IgD-negative memory B cell (primary cell): Measurements from ENCODE around the gene LCN2. TPM values are rescaled to one million over a fixed set of nuclear protein-coding genes. Genes with fewer than 3 reads are reported as not detected.
"Not testable (repeated sequence)": the region's sequence is repeated elsewhere in the genome, so short reads cannot be mapped to it uniquely, and the experiment has no call there.

ENCODE experiments used
- H3K27ac Mint-ChIP-seq, 3 donors: one replicate each; pipeline ENCODE4 v1.8.0; 2020 to 2022; ENCODE audit warnings: mild to moderate bottlenecking in 3 of 3, mixed read lengths in 3 of 3, moderate library complexity in 1 of 3
- H3K27me3 Mint-ChIP-seq: one replicate; pipeline ENCODE4 v1.8.0; 2021; ENCODE audit warnings: mixed read lengths
- H3K36me3 Mint-ChIP-seq: one replicate; pipeline ENCODE4 v1.8.0; 2020; ENCODE audit warnings: mild to moderate bottlenecking, mixed read lengths
- H3K4me1 Mint-ChIP-seq, 3 donors: one replicate each; pipeline ENCODE4 v1.8.0; 2020 to 2022; ENCODE audit warnings: mixed read lengths in 3 of 3, mild to moderate bottlenecking in 1 of 3
- H3K4me3 Mint-ChIP-seq, 4 donors: one replicate each; pipeline ENCODE4 v1.8.0; 2020 to 2022; ENCODE audit warnings: mild to moderate bottlenecking in 4 of 4, mixed read lengths in 4 of 4, moderate library complexity in 3 of 4
- H3K9me3 Mint-ChIP-seq, 3 donors: one replicate each; pipeline ENCODE4 v1.8.0; 2020 to 2021; ENCODE audit warnings: mixed read lengths in 3 of 3, mild to moderate bottlenecking in 1 of 3
- polyA plus RNA-seq: library from polyadenylated mRNA; unstranded; fragments of 300-500 nt; fragmentation: Illumina TruSeq; gene quantifications from one replicate; pipeline ENCODE4 v1.2.3, GENCODE V29; 2021

The LCN2 gene
- polyA plus RNA-seq, 1 donor from 2014 or later: 1.5 TPM

GRCh38 chr9:128178806-128179431 lies 29.7 kb downstream of the LCN2 start:
- Mint-ChIP-seq H3K9me3 (no peaks in the 10 kb centered on the region), H3K4me1 (no peaks in the 10 kb centered on the region), H3K36me3 (peaks cover 2% of the 10 kb centered on the region), H3K4me3 (no peak overlapping the region), H3K27me3 (no peaks in the 10 kb centered on the region), H3K27ac (no peak overlapping the region)

- H3K36me3 Mint-ChIP-seq: peaks cover 2% of the 10 kb centered on the region
- no peaks in the 10 kb centered on the region for H3K27me3 Mint-ChIP-seq
- no peak overlapping the region for H3K4me3 Mint-ChIP-seq
- H3K4me1 Mint-ChIP-seq: no peaks in the 10 kb centered on the region
- H3K27ac Mint-ChIP-seq: no peak overlapping the region
- no peaks in the 10 kb centered on the region for H3K9me3 Mint-ChIP-seq
These were observed 30.7 kb downstream of the LCN2 start for GRCh38 chr9:128180001-128180400.

DNA sequence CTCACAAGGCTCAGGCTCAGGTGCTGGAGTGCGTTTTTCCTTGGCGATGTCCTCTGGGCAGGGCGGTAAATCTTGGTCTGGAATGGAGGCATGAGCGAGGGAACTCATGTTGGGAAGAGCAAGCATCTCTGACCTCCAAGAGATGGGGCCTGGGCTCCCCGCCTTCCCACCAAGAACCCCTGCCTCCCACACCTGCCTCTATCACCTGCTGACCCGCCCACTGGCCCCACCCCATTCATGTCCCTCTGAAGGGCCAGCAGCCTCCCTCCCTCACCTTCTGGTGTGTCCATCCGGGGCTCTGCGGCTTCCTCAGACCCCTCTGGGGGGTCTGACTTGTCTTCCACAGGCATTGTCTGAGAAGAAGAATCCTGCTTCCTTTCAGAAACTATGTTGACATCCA lies 31.2 kb downstream of the LCN2 start:
- no peaks in the 10 kb centered on the region for H3K27me3 Mint-ChIP-seq
- peaks cover 2% of the 10 kb centered on the region for H3K36me3 Mint-ChIP-seq
- H3K27ac Mint-ChIP-seq: no peak overlapping the region
- no peak overlapping the region for H3K4me3 Mint-ChIP-seq
- H3K9me3 Mint-ChIP-seq: no peaks in the 10 kb centered on the region
- no peaks in the 10 kb centered on the region for H3K4me1 Mint-ChIP-seq

GRCh38 chr9:128181480-128181879 lies 32.2 kb downstream of the LCN2 start:
- H3K4me3 Mint-ChIP-seq, H3K4me1 Mint-ChIP-seq, H3K36me3 Mint-ChIP-seq, H3K9me3 Mint-ChIP-seq, H3K27ac Mint-ChIP-seq, H3K27me3 Mint-ChIP-seq: not testable (repeated sequence)

GRCh38 chr9:128182893-128183588 lies 33.8 kb downstream of the LCN2 start:
- Mint-ChIP-seq H3K27ac (no peak overlapping the region), H3K9me3 (no peaks in the 10 kb centered on the region), H3K27me3 (no peaks in the 10 kb centered on the region), H3K36me3 (peaks cover 5% of the 10 kb centered on the region), H3K4me1 (peaks cover 3 to 7% (median 3%) of the 10 kb centered on the region in 3 donors), H3K4me3 (no peak overlapping the region)

GRCh38 chr9:128185979-128186965 lies 37.0 kb downstream of the LCN2 start:
- Mint-ChIP-seq H3K4me1 (peaks cover 6 to 21% (median 14%) of the 10 kb centered on the region in 3 donors), H3K4me3 (no peak overlapping the region), H3K27me3 (no peaks in the 10 kb centered on the region), H3K27ac (no peak overlapping the region), H3K9me3 (no peaks in the 10 kb centered on the region), H3K36me3 (peaks cover 5% of the 10 kb centered on the region)

GRCh38 chr9:128187361-128187760 lies 38.1 kb downstream of the LCN2 start:
- Mint-ChIP-seq H3K4me1 (peaks cover 6 to 22% (median 18%) of the 10 kb centered on the region in 3 donors), H3K27me3 (no peaks in the 10 kb centered on the region), H3K9me3 (no peaks in the 10 kb centered on the region), H3K4me3 (no peak overlapping the region), H3K36me3 (peaks cover 5% of the 10 kb centered on the region), H3K27ac (no peak overlapping the region)

GRCh38 chr9:128188209-128188608 lies 39.0 kb downstream of the LCN2 start:
- peak overlapping the region in 1 of 4 donors; percentile 78 for H3K4me3 Mint-ChIP-seq
- peaks cover 5% of the 10 kb centered on the region for H3K36me3 Mint-ChIP-seq
- H3K27ac Mint-ChIP-seq: peak overlapping the region in 1 of 3 donors; percentile 74
- H3K9me3 Mint-ChIP-seq: no peaks in the 10 kb centered on the region
- H3K27me3 Mint-ChIP-seq: no peaks in the 10 kb centered on the region
- H3K4me1 Mint-ChIP-seq: peaks cover 6 to 25% (median 18%) of the 10 kb centered on the region in 3 donors

- Mint-ChIP-seq H3K27me3 (no peaks in the 10 kb centered on the region), H3K36me3 (peaks cover 5% of the 10 kb centered on the region), H3K9me3 (no peaks in the 10 kb centered on the region), H3K27ac (peak overlapping the region in 1 of 3 donors; percentile 58), H3K4me1 (peaks cover 6 to 25% (median 18%) of the 10 kb centered on the region in 3 donors), H3K4me3 (peak overlapping the region; percentile 79 to 93 (median 90))
These were observed 40.8 kb downstream of the LCN2 start for GRCh38 chr9:128190013-128190412.

DNA sequence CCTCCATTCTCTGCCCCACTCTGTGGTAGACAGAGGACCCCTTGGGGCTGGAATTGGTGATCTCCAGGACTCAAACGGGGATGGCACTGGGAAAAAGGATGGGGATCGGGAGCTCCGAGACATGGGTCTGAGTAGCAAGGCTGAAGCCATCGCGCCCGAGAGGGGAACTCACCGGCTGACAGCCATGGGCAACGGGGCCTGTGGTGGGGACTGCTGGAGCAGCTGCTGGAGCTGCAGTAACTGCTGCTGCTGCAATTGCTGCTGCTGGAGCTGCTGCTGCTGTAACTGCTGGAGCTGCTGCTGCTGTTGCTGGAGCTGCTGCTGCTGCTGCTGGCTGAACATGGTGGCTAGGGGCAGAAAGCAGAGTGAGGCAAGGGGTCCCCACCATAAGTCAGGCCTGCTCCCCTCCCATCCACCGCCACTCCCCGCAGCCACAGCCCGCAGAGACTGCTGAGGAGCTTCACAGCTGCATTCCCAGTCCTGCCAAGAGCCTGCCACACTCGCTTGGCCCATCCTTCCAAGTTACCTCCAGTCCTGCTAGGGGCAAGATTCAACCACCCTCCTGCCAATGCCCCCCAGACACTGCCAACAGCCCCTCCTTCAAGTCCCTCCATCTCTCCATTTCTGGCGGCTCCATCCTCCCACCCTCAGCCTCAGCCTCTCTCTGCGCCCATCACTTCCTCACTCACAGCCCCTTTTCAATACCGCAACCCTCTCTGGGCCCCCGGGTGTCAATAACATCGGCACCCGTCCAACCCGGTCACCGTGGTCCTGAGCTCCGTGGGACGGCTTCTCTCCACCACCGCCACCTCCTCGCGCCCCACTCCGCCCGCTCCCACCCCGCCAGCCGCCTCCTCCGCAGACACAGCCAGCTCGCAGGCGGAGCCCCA lies 41.5 kb downstream of the LCN2 start:
- Mint-ChIP-seq H3K9me3 (no peaks in the 10 kb centered on the region), H3K27ac (peak overlapping the region; percentile 58 to 99 (median 89)), H3K4me1 (peaks cover 6 to 25% (median 18%) of the 10 kb centered on the region in 3 donors), H3K27me3 (no peaks in the 10 kb centered on the region), H3K4me3 (peak overlapping the region; percentile 79 to 98 (median 93)), H3K36me3 (peaks cover 5% of the 10 kb centered on the region)

GRCh38 chr9:128191406-128192046 lies 42.3 kb downstream of the LCN2 start, which contains the start of gene CIZ1:
TSS of gene CIZ1 (minus strand) at chr9:128191572. CDS start at chr9:128190857, 715 bp downstream.
- peak within 1 kb of the TSS; percentile 79 to 98 (median 93) for H3K4me3 Mint-ChIP-seq
- no peaks in the 10 kb centered on the region for H3K9me3 Mint-ChIP-seq
- no peaks in the 10 kb centered on the region for H3K27me3 Mint-ChIP-seq

GRCh38 chr9:128192601-128193371 lies 43.5 kb downstream of the LCN2 start:
- Mint-ChIP-seq H3K27me3 (no peaks in the 10 kb centered on the region), H3K4me1 (peaks cover 6 to 19% (median 16%) of the 10 kb centered on the region in 3 donors), H3K4me3 (peak overlapping the region; percentile 70 to 88 (median 76)), H3K9me3 (no peaks in the 10 kb centered on the region), H3K27ac (peak overlapping the region in 2 of 3 donors; percentile 39 to 90), H3K36me3 (no peaks in the 10 kb centered on the region)

More at GRCh38 chr9:128191406-128192046, 42.3 kb downstream of the LCN2 start, which contains the start of gene CIZ1:
- peaks cover 2% of the 10 kb centered on the region for H3K36me3 Mint-ChIP-seq
- H3K27ac Mint-ChIP-seq: peak within 1 kb of the TSS; percentile 86 to 99 (median 89)
- H3K4me1 Mint-ChIP-seq: peaks cover 6 to 22% (median 18%) of the 10 kb centered on the region in 3 donors
